Panc1 (cell line): Measurements from ENCODE around the gene PANK4. TPM values are rescaled to one million over a fixed set of nuclear protein-coding genes. Genes with fewer than 3 reads are reported as not detected.
"Not testable (repeated sequence)": the region's sequence is repeated elsewhere in the genome, so short reads cannot be mapped to it uniquely, and the experiment has no call there.

Experiments
- ATAC-seq: fragments of 200-7000 bp; cut with Tn5 transposase; 2 replicates; pipeline ENCODE4 v1.9.1; 2020; ENCODE audit warnings: mild to moderate bottlenecking, moderate library complexity
- BruUV-seq: library from RNA; stranded (reverse); fragments of 400-500 nt; replicated peaks from 2 replicates; lab custom pipeline; 2021; lab: Mats Ljungman, UMichigan
- CTCF ChIA-PET: fragments of 300-600 bp; sonication (Branson Sonifier 250); formaldehyde crosslinking; loops from one replicate; lab custom pipeline; 2022; ENCODE audit warnings: antibody characterized with exemption; lab: Charles Lee
- POLR2A ChIA-PET: fragments of 300-600 bp; sonication (Branson Sonifier 250); formaldehyde crosslinking; loops from one replicate; lab custom pipeline; 2022; ENCODE audit warnings: antibody characterized with exemption; lab: Charles Lee
- DNase-seq: peaks from one replicate; pipeline ENCODE4 v3.0.0-alpha.2; 2010; ENCODE audit warnings: low read depth, low spot score
- H3K27ac ChIP-seq: 2 replicates; pipeline ENCODE4 v1.5.1; 2011; ENCODE audit warnings: mild to moderate bottlenecking, low read length, inconsistent platforms
- H3K27me3 ChIP-seq: fragments of 200-500 bp; sonication (Bioruptor generic); 2 replicates; pipeline ENCODE4 v1.6.0; 2014; ENCODE audit warnings: low read length, inconsistent platforms; ENCODE audit not compliant: control insufficient read depth, insufficient read depth
- H3K36me3 ChIP-seq: fragments of 200-500 bp; sonication (Bioruptor generic); 2 replicates; pipeline ENCODE4 v1.5.1; 2014; ENCODE audit warnings: inconsistent platforms, mild to moderate bottlenecking, low read length, moderate library complexity; ENCODE audit not compliant: control insufficient read depth, insufficient read depth
- H3K4me1 ChIP-seq: 2 replicates; pipeline ENCODE4 v1.5.1; 2011; ENCODE audit warnings: inconsistent platforms, mild to moderate bottlenecking, low read length, moderate library complexity; ENCODE audit not compliant: control insufficient read depth, insufficient read depth
- H3K4me3 ChIP-seq, 2 experiments: 2 replicates each; pipeline ENCODE4 v1.5.1; 2011 to 2012; ENCODE audit warnings: low read depth in 2 of 2, low read length in 2 of 2, mild to moderate bottlenecking in 2 of 2, inconsistent platforms in 1 of 2, moderate library complexity in 1 of 2
- H3K9me3 ChIP-seq: fragments of 200-500 bp; sonication (Bioruptor generic); 2 replicates; pipeline ENCODE4 v1.5.1; 2014; ENCODE audit warnings: low read depth, mild to moderate bottlenecking, inconsistent platforms, low read length, moderate library complexity; ENCODE audit not compliant: control insufficient read depth, insufficient read depth
- POLR2AphosphoS5 ChIP-seq: IDR thresholded peaks from 2 replicates; pipeline ENCODE4 v1.6.1; 2012; ENCODE audit warnings: mild to moderate bottlenecking, low read depth, low read length, moderate library complexity
- SIN3A ChIP-seq: IDR thresholded peaks from 2 replicates; pipeline ENCODE4 v1.6.1; 2012; ENCODE audit warnings: low read depth, mild to moderate bottlenecking, low read length, moderate library complexity, borderline replicate concordance; ENCODE audit not compliant: insufficient read depth
- TCF7L2 ChIP-seq: IDR thresholded peaks from 2 replicates; pipeline ENCODE4 v1.6.1; 2011; ENCODE audit warnings: mild to moderate bottlenecking, low read depth, low read length, inconsistent platforms
- in situ Hi-C: cut with HindIII; loops from 2 replicates; pipeline ENCODE4 v1.10.0; 2016; ENCODE audit warnings: low sequenced_read_pairs, low pct_unique_long_range_greater_than_20kb
- intact Hi-C: fragments of 100-400 bp; cut with micrococcal nuclease; formaldehyde crosslinking; loops from one replicate; pipeline ENCODE4 v1.10.0; 2022; ENCODE audit not compliant: unreplicated experiment
- total RNA-seq: library from RNA; stranded (reverse); gene quantifications from one replicate; pipeline ENCODE4 v1.2.1, GENCODE V29; 2021; ENCODE audit not compliant: unreplicated experiment
- TF ChIP-seq, protein P1 (sequence below): fragments of 450-650 bp; IDR thresholded peaks from 2 replicates; pipeline ENCODE4 v1.5.1; 2017; ENCODE audit warnings: mild to moderate bottlenecking
- TF ChIP-seq, protein P2 (sequence below), 2 experiments: IDR thresholded peaks; 2 replicates each; pipeline ENCODE4 v1.6.1; 2011 to 2012; ENCODE audit warnings: low read depth in 2 of 2, control low read depth in 1 of 2, low read length in 1 of 2, mild to moderate bottlenecking in 1 of 2, moderate library complexity in 1 of 2; ENCODE audit not compliant: insufficient read depth in 1 of 2

Gene PANK4
- total RNA-seq, 1 experiment from 2014 or later = 35.9 TPM

DNA sequence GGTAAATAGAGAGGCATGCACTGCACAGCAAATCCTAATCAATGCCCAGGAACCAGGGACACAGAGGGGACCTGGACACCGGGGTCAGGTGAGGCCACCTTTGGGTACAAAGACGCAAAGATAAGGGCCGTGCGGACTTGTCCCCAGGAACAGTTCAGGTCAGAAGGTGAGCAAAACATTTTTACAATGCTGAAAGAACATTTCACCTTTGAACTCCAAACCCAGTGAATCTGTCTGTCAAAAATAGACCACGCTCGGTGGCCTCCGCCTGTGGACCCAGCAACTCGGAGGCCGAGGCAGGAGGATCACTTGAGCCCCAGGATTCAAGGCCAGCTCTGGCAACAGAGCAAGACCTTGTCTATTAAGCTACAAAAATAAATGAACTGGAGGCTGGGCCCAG lies 45.0 kb upstream of the PANK4 start:
- no TSS peak for BruUV-seq
- in situ Hi-C loops (no loop called here), intact Hi-C loops (no loop called here)
- TF ChIP-seq SIN3A = no peak
- H3K4me1 ChIP-seq = no peaks in the 10 kb centered on the region
- no peaks in the 10 kb centered on the region for H3K36me3 ChIP-seq
- no peak for ATAC-seq
- H3K9me3 ChIP-seq = peaks cover 10% of the 10 kb centered on the region; the same call in 1 of the 2 replicates
- ChIA-PET POLR2A (no interaction called here), CTCF (interaction anchor here (0.6 kb wide), 1 partner anchor 121 kb away, joined by 3 read pairs; no protein-coding TSS in a partner anchor)
- no peaks in the 10 kb centered on the region for H3K27me3 ChIP-seq
- H3K27ac ChIP-seq = no peak overlapping the region
- no peak for DNase-seq
- no peak overlapping the region for H3K4me3 ChIP-seq

DNA sequence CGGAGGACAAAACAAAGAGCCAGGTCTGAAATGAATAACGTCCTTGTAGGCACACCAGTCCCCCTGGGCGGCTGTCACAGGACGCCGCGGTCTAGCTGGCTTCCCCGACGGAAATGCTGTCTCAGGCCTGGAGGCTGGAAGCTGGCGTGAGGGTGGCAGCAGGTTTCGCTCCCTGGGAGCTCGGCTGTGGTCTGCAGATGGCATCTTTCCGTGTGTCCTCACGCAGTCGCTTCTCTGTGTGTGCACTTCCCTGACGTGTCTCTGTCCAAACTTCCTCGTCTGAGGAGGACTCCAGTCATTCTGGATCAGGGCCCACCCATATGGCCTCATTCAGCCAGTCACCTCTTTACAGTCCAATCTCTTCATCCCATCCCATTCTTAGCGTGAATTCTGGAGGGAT lies 43.9 kb upstream of the PANK4 start:
- ChIA-PET CTCF (interaction anchor here (0.6 kb wide), 1 partner anchor 16 kb away, joined by 3 read pairs; no protein-coding TSS in a partner anchor), POLR2A (no interaction called here)
- H3K27ac ChIP-seq = no peak overlapping the region
- TF ChIP-seq SIN3A = no peak
- no peak for TF ChIP-seq TCF7L2
- TF ChIP-seq, protein P1, sequence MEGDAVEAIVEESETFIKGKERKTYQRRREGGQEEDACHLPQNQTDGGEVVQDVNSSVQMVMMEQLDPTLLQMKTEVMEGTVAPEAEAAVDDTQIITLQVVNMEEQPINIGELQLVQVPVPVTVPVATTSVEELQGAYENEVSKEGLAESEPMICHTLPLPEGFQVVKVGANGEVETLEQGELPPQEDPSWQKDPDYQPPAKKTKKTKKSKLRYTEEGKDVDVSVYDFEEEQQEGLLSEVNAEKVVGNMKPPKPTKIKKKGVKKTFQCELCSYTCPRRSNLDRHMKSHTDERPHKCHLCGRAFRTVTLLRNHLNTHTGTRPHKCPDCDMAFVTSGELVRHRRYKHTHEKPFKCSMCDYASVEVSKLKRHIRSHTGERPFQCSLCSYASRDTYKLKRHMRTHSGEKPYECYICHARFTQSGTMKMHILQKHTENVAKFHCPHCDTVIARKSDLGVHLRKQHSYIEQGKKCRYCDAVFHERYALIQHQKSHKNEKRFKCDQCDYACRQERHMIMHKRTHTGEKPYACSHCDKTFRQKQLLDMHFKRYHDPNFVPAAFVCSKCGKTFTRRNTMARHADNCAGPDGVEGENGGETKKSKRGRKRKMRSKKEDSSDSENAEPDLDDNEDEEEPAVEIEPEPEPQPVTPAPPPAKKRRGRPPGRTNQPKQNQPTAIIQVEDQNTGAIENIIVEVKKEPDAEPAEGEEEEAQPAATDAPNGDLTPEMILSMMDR = no peak
- TF ChIP-seq POLR2AphosphoS5 = no peak
- TF ChIP-seq, protein P2, sequence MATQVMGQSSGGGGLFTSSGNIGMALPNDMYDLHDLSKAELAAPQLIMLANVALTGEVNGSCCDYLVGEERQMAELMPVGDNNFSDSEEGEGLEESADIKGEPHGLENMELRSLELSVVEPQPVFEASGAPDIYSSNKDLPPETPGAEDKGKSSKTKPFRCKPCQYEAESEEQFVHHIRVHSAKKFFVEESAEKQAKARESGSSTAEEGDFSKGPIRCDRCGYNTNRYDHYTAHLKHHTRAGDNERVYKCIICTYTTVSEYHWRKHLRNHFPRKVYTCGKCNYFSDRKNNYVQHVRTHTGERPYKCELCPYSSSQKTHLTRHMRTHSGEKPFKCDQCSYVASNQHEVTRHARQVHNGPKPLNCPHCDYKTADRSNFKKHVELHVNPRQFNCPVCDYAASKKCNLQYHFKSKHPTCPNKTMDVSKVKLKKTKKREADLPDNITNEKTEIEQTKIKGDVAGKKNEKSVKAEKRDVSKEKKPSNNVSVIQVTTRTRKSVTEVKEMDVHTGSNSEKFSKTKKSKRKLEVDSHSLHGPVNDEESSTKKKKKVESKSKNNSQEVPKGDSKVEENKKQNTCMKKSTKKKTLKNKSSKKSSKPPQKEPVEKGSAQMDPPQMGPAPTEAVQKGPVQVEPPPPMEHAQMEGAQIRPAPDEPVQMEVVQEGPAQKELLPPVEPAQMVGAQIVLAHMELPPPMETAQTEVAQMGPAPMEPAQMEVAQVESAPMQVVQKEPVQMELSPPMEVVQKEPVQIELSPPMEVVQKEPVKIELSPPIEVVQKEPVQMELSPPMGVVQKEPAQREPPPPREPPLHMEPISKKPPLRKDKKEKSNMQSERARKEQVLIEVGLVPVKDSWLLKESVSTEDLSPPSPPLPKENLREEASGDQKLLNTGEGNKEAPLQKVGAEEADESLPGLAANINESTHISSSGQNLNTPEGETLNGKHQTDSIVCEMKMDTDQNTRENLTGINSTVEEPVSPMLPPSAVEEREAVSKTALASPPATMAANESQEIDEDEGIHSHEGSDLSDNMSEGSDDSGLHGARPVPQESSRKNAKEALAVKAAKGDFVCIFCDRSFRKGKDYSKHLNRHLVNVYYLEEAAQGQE (IDR thresholded peaks at IDR 0.05; ENCODE audit: insufficient read depth in 1 of 2, low read depth in 2 of 2, low read length in 1 of 2) = no peak
- H3K27me3 ChIP-seq = no peaks in the 10 kb centered on the region
- H3K9me3 ChIP-seq = peaks cover 10% of the 10 kb centered on the region; the same call in 1 of the 2 replicates
- no peak for ATAC-seq
- in situ Hi-C loops (no loop called here), intact Hi-C loops (no loop called here)
- no peaks in the 10 kb centered on the region for H3K4me1 ChIP-seq
- H3K4me3 ChIP-seq = no peak overlapping the region
- no peak for DNase-seq
- H3K36me3 ChIP-seq = no peaks in the 10 kb centered on the region
- BruUV-seq = no TSS peak

DNA sequence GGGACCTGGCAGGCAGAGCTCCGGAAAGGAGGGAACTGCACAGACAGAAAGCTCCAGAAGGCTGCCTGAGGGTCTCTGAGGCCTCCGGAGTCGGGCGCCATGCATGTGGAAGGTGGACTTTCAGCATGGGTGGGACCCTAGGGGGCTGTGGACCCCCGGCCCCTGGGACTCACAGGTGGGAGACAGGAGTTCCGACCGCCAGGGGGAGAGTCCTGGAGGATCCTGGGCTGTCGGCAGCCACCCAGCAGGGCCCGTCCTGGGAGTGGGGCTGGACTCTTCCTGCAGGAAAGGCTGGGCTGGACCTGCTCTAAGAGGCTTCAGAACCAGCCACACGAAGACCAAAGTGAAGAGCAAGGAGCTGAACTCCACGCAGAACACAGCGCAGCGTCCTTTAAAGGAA lies 43.3 kb upstream of the PANK4 start:
- BruUV-seq, H3K4me3 ChIP-seq, H3K27ac ChIP-seq, H3K9me3 ChIP-seq, POLR2A ChIA-PET, DNase-seq, in situ Hi-C loops, H3K4me1 ChIP-seq, ATAC-seq, H3K27me3 ChIP-seq, CTCF ChIA-PET, intact Hi-C loops, H3K36me3 ChIP-seq: not testable (repeated sequence)
